Measurements from ENCODE around the gene RBMXL2.

DNA sequence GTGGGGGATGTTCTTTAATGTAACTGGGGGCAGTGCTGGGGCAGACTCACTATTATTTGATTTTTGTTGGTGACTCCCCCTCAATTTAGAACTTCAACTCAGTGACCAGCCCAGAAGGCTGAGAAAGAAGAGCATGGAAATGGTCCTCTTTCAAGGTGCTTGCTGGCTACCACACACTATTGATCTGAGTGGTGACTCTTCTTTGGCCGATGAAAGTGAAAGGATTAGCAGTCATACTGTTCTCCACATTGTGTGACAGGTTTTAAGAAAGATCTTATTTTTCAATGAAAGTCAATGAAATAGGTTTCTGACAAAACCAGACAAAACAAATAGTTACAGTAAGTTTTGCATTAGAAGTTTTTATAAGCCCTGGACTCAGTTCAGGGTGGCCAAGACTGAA lies 38.6 kb upstream of the RBMXL2 start:
- TF ChIP-seq, protein P1, sequence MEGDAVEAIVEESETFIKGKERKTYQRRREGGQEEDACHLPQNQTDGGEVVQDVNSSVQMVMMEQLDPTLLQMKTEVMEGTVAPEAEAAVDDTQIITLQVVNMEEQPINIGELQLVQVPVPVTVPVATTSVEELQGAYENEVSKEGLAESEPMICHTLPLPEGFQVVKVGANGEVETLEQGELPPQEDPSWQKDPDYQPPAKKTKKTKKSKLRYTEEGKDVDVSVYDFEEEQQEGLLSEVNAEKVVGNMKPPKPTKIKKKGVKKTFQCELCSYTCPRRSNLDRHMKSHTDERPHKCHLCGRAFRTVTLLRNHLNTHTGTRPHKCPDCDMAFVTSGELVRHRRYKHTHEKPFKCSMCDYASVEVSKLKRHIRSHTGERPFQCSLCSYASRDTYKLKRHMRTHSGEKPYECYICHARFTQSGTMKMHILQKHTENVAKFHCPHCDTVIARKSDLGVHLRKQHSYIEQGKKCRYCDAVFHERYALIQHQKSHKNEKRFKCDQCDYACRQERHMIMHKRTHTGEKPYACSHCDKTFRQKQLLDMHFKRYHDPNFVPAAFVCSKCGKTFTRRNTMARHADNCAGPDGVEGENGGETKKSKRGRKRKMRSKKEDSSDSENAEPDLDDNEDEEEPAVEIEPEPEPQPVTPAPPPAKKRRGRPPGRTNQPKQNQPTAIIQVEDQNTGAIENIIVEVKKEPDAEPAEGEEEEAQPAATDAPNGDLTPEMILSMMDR (IDR thresholded peaks at IDR 0.05) = no peak
- no peak for TF ChIP-seq EZH2 (IDR thresholded peaks at IDR 0.05; ENCODE audit: borderline replicate concordance, insufficient read depth, low read depth, low read length, poor library complexity, severe bottlenecking)
